GM18499 (cell line): ENCODE data around the gene TLN1.

Experiments used
- ATAC-seq: cut with Tn5 transposase; IDR thresholded peaks from one replicate; pipeline ENCODE4 v1.9.1; 2021; ENCODE audit warnings: moderate number of reproducible peaks; ENCODE audit not compliant: insufficient read depth, unreplicated experiment

TLN1 gene

GRCh38 chr9:35651956-35652828 is 79.8 kb downstream of the TLN1 start:
- no peak for ATAC-seq

- no peak for ATAC-seq
These were observed 81.4 kb downstream of the TLN1 start, which contains the start of gene SIT1 for GRCh38 chr9:35650341-35651158. Gene SIT1, minus strand, starts transcription at chr9:35650931. Its CDS starts 78 bp downstream, at chr9:35650853.

- ATAC-seq: no peak
These were observed 82.3 kb downstream of the TLN1 start for GRCh38 chr9:35649431-35650340.
